ENCODE measurements around the gene LY6G6D.

GRCh38 chr6:31742894-31743293 lies 27.7 kb downstream of the LY6G6D start:
- TF ChIP-seq CTCF (IDR thresholded peaks at IDR 0.05) (no peak), EZH2 (IDR thresholded peaks at IDR 0.05; ENCODE audit: borderline replicate concordance, insufficient read depth, low read depth, low read length, poor library complexity, severe bottlenecking) (no peak)
